Left renal pelvis (tissue), 4 donors: ENCODE results near the gene NOTCH1. TPM values are rescaled to one million over a fixed set of nuclear protein-coding genes. Genes with fewer than 3 reads are reported as not detected.

Source experiments
- DNase-seq, 4 donors: peaks; one replicate each; pipeline ENCODE4 v3.0.0-alpha.2; 2013; ENCODE audit warnings: low read depth in 4 of 4, low spot score in 3 of 4
- polyA plus RNA-seq, 4 donors: library from polyadenylated mRNA; unstranded; fragments of 120-200 nt; gene quantifications; one replicate each; pipeline ENCODE4 v1.2.1, GENCODE V29; 2013; ENCODE audit not compliant: insufficient read length in 4 of 4

NOTCH1 gene
- polyA plus RNA-seq, 4 donors: 15.8 to 39.3 (median 25.7) TPM

DNA sequence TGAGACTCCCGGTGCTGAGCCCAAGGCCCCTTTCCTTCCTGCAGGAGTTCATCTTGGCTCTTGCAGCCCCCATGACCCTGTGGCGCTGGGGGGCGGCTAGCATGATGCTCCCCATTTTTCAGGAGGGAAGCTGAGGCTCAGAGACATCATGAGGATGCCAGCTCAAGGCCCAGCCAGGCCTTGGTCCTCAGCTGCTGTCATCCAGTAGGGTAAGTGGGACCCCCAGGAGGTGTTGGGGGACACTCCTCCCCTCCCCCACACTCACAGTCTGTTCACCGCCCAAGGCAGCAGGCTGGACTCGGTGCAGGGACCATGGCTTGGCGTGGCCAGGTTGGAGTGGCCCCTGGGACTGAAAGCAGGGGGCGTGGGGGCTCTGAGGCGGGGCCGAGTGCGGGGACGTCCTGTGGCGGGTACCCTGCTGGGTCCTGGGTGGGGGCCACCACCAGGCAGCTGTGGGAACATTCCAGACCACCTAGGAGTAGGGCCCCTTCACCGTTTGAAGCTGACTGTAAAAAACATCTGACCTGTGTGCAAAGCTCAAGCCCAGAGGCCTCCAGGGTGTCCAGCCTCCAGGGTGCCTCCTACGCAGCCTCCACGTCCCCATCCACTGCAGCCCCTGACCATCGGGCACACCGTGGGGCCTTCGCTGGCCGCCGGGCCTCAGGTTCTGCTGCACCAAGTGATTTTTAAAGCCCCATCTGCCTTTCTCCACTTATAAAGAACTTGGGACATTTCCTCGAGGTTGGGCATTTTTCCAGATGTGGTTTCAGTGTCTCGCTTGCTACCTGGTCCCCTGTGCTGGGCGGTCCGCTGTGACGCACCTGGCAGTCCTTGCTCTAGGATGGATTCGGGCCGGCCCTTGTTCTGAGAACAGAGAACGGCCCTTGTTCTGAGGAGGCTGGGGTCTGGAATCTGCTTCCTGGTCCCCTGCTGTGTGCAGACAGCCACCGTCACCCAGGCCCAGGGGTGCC, 3.4 kb upstream of the NOTCH1 start:
- no peak for DNase-seq

DNA sequence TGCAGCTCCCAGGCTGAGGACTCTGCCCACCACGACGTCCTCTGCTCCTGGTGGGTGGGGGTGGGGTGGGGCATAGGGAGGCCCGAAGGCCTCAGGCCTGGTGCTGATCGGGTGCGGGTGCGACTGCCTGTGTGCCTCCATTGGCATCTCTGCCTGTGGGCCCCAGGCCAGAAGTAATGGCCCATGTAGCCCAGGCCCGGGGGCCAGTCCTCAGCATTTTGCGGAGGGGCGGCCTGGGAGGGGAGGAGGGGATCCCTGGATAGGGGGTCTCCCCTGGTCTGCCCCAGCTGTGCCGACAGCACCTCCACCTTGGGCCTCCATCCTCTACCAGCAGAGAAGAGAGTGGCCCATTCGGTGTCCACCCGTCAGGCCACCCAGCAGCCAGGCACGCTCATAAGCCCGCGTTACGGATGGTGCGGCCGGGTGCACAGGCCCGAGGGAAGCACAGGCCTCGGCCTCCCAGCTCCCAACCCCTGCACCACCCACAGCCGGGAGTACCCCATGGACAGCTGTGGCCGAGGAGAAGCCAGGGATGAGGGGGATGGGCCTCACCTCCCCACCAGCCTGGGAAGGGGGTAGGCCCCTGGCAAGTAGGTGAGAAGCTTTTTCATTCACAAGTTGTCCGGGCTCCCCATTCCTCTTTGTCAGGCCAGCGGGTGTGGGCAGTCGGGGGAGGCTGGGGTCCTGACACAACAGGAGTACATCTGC, 1.8 kb upstream of the NOTCH1 start:
- DNase-seq: no peak

DNA sequence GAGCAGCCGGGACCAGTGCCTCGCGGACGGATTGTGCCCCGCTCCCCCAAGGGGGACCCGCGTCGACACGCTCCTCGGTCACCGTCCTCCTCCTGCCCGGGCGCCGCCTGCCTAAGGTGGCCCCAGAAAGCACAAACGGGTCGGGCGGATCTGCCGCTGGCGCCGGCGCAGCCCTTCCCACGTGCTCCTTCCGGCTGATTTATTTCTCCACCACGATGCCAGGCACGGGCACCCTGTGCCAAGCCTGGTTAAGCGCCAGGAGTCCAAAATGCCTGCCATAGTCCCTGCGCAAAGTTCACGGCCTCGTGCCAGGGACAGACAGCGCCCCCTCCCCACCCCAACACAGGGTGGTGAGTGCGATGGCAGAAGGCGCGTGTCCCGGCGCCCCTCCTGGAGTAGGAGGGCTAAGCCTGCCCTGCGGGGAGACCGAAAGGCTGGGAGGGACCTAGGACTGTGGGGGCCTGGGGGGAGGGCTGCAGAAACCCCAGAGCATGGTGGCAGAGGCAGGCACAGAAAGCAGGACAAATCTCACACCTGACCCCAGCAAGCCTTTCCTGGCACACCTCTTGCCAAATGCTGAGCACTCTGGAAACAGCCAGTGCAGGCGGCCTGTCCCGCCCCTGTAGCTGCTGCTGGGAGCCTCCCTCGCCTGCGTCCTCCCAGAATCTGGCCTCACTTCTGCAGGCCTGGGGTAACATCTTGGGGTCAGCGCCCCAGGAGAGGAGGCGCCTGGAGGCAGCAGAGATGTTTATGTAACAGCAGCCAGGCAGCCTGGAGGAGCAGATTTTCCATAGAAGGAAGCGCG, 1.1 kb upstream of the NOTCH1 start:
- no peak for DNase-seq

DNA sequence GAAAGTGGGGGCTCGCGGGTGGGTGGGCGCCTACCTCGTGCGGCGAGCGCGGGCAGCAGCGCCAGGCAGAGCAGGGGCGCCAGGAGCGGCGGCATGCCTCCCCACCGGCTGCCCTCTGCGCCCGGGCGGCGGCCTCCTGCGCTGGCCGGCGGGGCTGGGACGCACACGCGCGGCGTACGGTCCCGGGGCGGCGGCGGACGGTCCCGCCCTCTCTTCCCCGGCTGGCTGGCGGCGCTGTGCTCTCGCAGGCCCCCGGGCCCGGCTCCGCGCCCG, 220 bp downstream of the NOTCH1 start:
- DNase-seq: no peak

DNA sequence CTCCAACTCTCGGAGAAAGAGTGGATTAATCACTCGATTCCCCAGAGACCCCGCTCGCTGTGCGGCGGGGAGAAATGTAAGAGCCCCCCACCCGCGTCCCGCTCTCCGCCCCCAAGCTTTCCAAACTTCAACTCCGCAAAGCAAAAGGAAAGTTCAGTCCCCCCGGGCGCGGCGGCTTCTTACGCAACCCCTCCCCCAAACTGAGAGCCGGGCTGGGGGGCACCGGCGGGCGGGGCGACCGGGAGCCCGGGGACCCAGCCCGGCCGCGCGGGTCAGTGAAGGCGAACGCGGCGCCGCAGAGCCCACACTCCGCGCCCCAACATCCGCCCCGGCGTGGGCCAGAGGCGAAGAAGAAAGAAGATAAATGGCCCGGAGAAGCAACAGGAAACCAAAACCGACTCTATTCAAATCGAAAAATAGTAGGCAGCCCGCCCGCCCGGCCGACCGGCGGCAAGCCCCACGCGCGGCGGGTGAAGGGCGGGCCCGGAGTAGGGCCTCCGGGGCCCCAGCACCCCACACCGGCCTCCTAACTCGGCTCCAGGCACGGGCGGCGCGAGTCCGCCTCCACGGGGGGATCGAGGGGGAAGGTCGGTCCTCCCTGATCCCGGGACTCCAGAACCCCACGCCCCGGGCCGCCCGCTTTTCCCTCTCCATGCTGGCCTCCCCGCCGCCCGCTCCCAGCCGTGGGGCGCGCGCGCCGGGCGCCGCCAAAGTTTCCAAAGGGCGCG, 720 bp downstream of the NOTCH1 start:
- DNase-seq: no peak

DNA sequence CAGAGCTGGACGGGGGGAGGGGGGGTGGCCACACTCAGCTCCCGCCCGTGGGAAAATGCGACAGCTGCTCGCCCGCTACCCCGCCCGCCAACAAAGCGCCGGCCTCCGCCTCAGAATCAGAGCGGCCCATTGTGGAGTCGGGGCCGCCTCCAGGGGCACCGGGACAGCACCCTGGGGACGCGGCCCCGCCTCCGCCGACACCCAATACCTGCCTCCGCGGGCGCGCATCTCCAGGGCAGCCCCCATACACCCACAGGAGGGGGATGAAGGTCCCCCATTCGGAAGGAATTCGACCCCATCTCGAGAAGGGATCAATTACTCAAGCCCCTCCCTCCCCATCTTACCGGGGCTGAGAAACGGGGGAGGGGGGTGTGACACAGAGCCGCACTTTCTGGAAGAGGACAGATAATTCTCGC, 1.3 kb downstream of the NOTCH1 start:
- DNase-seq: no peak

DNA sequence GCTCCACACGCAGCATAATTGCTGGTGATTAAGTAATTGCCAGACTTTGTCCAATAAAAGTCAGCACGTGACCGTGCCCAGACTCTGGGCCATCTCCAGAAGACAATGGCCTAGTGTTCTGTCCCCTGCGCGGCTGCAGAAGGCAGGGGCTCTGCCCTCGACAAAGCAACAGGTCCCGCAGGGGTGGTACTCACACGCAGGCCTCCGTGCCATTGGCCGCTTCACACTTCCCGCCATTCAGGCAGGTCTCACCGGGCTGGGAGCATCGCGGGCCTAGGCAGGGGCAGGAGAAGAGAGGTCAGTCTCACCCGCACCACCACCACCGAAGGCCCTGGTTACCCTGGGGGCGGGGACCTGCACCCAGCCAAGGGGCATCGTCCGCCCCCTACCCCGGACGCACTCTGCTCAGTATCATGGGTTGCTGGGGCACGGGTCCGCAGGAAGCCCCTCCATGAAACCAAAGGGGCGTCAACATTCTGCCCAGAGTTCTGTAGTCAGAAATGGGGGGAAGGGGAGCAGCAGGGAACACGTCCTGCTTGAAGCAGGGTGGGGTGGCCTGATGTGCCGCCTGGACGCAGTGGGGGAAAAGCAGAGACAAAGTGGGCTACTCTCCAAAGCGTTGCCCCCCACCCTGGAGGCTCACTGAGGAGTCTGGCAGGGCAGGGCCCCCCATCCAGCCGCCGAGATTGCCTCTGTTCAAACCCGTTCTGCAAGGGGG, 1.9 kb downstream of the NOTCH1 start:
- DNase-seq: no peak

DNA sequence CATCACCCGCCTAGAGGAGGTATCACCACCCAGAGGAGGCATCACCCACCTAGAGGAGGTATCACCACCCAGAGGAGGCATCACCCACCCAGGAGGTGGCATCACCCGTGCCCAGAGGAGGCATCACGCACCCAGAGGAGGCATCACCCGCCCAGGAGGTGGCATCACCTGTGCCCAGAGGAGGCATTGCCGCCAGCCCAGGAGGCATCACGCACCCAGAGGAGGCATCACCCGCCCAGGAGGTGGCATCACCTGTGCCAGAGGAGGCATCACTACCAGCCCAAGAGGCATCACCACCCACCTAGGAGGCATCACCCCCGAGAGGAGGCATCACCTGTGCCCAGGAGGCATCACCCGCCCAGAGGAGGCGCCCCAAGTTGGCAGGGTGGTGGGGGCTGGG, 2.6 kb downstream of the NOTCH1 start:
- DNase-seq: no peak

DNA sequence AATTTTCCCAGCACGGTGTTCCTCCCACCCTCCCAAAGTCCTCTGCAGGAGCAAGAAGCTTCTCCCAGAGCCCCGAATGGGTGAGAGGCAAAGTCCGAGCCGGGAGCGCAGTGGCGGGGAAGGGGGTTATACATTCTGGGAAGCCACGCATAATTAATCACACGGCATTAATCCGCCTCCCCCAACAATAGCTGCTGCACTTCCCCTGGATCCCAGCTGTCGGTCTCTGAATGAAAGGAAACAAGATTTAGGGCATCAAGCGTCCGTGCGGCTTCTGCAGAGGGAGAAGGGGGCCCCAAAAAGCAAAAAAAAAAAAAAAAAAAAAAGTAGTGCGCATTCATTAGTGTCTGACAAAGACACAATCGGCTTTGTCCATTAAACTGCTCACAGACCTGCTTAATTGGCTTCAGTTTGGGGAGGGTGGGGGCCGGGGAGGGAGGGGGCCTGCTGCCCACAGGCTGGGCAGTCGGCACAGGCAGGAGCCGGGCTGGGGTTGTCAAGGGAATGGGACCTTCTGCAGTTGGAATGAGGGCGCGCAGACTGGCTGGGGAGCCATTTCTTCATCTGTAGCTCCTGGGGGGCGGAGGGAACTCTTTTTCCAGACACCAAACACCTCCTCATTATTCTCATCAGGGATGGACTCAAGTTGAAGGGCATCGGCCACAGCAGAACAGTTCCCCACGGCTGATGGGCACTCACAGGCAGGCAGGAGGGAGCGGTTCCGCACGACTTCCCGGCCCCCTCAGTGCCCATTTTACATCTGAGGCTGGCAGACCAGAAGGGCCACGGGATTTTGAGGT, 3.4 kb downstream of the NOTCH1 start:
- DNase-seq: no peak

DNA sequence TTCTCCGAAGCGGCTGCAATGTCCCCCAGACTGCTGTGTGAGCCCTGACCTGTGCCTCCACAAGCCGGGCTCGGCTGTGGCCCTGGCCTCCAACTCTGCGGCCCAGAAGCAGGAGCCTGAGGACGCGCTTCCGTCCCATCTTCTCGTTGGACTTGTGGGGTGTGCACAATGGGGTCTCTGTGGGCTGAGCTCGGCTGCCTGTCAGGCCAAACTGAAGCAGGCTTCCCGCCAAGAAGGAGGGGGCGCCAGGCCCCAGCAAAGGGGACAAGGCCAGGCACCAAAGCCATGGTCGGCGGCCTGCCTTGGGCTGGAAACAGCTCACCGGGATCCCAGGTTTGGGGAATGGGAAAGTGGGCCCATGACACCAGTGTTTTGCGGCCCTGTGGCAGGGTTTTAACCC, 4.1 kb downstream of the NOTCH1 start:
- DNase-seq: no peak

DNA sequence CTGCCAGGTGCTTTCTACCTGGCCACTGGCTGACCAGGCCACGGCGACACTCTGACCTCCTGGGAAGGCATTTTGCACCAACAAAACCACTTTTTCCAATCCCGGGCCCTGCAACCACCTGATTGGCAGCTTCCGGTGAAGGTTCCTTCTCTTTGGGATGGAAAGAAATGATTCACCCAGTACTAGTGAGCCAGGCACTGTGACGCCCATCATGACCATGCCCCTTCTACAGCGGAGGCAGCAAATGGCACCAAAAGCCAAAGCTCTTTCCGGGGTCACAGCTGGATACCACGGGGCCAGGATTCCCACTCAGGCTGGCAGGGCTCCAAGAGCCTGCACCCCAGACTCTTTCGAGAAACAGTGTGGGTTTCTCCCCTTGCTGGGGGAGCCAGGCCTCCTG, 4.7 kb downstream of the NOTCH1 start:
- no peak for DNase-seq

DNA sequence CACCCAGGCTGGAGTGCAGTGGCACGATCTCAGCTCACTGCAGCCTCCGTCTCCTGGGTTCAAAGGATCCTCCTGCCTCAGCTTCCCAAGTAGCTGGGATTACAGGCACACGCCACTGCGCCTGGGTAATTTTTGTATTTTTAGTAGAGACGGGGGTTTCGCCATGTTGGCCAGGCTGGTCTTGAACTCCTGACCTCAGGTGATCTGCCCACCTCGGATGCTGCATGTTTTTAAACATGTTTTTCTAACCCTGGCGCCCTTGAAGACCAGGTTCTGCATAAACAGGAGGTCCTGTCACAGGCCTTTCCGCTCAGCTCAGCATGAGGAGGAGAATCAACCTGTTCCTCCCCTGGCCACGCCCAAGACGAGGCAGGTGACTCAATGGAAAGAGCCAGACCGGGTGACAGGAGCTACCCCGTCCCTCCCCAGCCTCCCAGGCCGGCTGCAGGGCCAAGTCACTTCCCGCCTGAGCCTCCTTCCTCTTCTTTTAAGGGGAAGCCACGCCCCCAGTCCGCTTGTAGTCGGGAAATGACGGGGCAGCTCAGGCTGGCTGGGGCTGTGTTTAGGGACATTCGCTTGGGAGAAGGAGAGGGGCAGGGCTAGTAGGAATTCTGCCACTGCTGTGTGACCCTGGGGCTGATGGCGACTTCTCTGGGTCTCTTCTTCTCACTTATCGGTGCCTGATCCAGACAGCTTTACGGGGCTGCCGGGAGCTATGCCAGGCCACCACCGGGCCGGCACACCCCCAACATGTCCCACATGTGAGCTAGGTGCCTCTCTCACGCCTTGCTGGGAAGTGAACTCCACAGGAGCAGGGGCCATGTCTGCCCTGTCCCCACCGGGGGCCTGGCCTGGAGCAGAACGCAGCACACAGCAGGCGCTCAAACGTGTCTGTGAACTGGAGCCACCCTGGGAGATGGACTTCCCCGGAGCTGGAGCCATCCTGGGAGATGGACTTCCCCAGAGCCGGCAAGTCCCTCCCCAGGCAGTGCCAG, 6.1 kb downstream of the NOTCH1 start:
- no peak for DNase-seq

DNA sequence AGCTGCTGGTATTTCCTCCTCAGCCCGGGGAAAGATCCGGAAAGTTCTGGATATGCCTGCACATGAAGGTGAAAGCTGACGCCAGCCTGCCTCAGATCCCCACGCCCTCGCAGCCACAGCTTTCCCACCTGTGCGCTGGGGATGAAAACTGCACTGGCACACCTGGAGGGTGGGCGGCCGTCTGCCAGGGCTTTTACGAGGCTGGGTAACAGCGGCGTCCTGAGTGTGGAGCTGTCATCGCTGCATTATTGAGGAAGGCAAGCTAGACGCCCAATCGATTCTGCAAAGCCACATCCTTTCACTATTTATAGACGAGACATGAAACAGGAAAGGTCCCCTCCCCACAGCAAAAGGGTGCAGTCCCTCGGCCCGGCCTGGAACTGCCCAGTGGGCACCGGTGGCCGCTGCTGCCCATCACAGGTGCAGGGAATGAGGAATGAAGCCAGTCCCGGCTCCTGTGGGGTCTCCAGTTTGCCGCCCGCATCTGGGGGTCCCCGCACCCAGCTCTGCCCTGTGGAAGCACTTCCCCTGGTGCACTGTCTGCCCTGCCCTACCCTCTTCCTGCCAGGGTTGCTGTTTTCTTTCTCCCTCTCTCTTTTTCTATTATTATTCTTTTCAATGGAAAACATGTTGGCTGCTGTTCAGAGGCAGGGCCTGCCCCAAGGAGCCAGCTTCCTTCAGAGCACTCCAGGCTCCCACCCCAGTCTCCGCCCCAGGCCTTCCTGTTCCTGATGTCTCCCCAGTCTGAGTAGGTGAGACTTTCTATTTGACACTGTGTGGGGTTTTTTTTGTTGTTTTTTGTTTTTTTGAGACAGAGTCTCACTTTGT, 7.0 kb downstream of the NOTCH1 start:
- DNase-seq: no peak

DNA sequence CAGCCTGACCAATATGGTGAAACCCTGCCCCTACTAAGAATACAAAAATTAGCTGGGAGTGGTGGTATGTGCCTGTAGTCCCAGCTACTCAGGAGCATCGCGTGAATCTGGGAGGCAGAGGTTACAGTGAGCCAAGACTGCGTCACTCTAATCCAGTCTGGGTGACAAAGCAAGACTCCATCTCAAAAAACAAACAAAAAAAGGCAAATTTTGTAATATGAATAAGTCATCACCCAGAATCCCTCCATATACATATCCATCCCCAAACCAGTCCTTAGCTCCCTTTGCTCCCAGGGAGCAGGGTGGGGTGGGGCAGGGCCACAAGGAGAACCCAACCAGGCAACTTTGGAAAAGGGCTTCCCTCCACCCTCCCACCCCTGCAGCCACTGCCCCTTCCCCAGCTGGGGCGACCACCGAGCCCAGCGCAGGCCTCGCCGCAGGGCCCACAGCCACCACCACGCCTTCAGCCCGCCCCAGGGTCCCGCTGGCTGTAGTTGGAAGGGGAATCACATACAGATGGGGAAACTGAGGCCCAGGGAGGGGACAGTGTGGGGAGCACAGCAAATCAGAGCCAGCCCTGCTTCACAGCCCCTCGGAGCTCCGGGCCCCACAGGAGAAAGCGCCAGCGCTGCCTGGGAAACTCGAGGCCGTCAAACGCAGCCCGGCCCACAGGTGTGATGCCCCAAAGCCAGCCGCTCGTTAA, 7.8 kb downstream of the NOTCH1 start:
- no peak for DNase-seq

DNA sequence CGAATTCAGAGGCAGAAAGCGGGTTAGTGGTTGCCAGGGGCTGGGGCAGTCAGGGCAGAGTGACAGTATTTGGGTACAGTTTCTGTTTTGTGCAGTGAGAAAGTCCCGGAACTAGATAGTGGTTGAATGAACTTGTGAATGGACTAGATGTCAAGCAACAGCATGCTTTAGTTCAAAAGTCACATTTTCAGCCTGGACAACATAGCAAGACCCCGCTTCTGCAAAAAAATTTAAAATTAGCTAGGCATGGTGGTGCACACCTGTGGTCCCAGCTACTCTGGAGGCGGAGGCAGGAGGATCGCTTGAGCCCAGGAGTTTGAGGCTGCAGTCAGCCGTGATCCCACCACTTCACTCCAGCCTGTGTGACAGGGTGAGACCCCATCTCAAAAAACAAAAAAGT, 8.4 kb downstream of the NOTCH1 start:
- no peak for DNase-seq

DNA sequence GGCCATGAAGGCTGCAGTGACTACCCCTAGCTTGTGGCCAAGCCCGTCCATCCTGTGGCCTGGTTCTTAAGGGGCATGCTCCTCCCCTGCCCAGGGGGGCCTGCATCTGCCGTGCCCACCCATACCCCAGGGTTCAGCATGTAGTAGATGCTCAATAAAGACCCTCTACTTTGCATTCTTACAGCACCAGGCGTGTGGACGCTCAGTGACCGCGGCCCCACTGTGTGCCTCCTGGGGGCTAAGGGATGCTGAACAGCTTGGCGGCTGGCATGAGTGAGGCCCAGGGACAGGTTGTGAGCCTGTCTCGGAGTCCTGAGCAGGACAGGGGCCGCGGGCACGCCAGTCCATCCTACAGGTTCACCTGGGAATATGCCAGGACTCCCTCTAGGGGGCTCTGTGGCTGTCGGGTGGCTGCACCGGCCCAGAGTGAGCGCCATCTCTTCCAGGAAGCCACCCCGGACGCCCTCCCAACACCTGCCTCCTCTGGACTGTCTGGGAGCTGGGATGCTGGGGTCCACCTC, 9.1 kb downstream of the NOTCH1 start:
- DNase-seq: no peak
